NAMALWA (cell line): ENCODE results near the gene ITGA5.

Source experiments
- DNase-seq: peaks from one replicate; pipeline ENCODE4 v3.0.0-alpha.2; 2015; ENCODE audit warnings: low spot score

Gene ITGA5

GRCh38 chr12:54352891-54353874 is 65.9 kb downstream of the ITGA5 start:
- no peak for DNase-seq

GRCh38 chr12:54352022-54352531 is 67.0 kb downstream of the ITGA5 start:
- DNase-seq = no peak

GRCh38 chr12:54351341-54351740 is 67.7 kb downstream of the ITGA5 start:
- no peak for DNase-seq

GRCh38 chr12:54350743-54351142 is 68.3 kb downstream of the ITGA5 start:
- no peak for DNase-seq

GRCh38 chr12:54349679-54350078 is 69.4 kb downstream of the ITGA5 start:
- no peak for DNase-seq

GRCh38 chr12:54349036-54349435 is 70.0 kb downstream of the ITGA5 start:
- DNase-seq = no peak
